ENCODE measurements around the gene ADCY5.

DNA sequence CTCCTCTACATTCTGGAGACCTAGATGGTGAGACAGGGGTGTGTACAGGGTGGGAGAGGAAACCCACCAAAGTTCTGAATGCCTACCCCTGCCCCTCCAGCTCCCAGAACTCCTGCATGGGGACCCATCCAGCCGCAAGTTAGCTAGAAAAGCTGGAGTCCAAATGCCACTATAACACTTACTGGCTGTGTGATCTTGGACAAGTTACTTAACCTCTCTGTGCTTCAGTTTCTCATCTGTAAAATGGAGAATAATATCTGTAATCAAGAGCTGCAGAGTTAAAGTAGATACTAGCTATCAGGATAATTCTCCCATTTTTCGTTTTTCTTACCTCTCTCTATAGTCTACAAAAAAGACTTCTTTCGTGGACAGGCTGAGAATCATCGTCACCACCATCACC lies 63.4 kb downstream of the ADCY5 start:
- TF ChIP-seq CTCF (IDR thresholded peaks at IDR 0.05) = no peak
- no peak for TF ChIP-seq POLR2AphosphoS5 (IDR thresholded peaks at IDR 0.05; ENCODE audit: low read depth, low read length)
- TF ChIP-seq REST (IDR thresholded peaks at IDR 0.05; ENCODE audit: insufficient read depth in 1 of 2, low read depth in 2 of 2, low read length in 1 of 2) = no peak
- TF ChIP-seq TCF7L2 (IDR thresholded peaks at IDR 0.05; ENCODE audit: low read depth, low read length) = no peak
- no peak for TF ChIP-seq SIN3A (IDR thresholded peaks at IDR 0.05; ENCODE audit: borderline replicate concordance, insufficient read depth, low read depth, low read length)

Data from Panc1 (cell line).